Gastroesophageal sphincter (tissue), 4 donors: ENCODE data around the gene SETX. TPM values are rescaled to one million over a fixed set of nuclear protein-coding genes. Genes with fewer than 3 reads are reported as not detected.

Experiments used
- ATAC-seq: fragments of 150-250 bp; one replicate; pipeline ENCODE4 v1.9.1; 2016; ENCODE audit warnings: mild to moderate bottlenecking, moderate library complexity
- H3K27ac ChIP-seq, 4 donors: fragments of 200-600 bp; sonication (generic) in 3 of 4; 1 replicate in 3 of 4; 2 replicates in 1 of 4; pipeline ENCODE4 v1.5.1; 2016 to 2019
- H3K27me3 ChIP-seq: fragments of 200-600 bp; sonication (generic); one replicate; pipeline ENCODE4 v1.5.1; 2019
- H3K36me3 ChIP-seq, 2 donors: fragments of 200-600 bp; sonication (generic); one replicate each; pipeline ENCODE4 v1.5.1; 2019; ENCODE audit warnings: control low read depth in 1 of 2
- H3K4me1 ChIP-seq, 3 donors: fragments of 200-600 bp; sonication (generic); 1 replicate in 2 of 3; 2 replicates in 1 of 3; pipeline ENCODE4 v1.5.1; 2016 to 2019; ENCODE audit warnings: control low read depth in 2 of 3
- H3K4me3 ChIP-seq, 2 donors: fragments of 200-600 bp; sonication (generic); one replicate each; pipeline ENCODE4 v1.5.1; 2019; ENCODE audit warnings: mild to moderate bottlenecking in 1 of 2, moderate library complexity in 1 of 2
- H3K9me3 ChIP-seq, 3 donors: fragments of 200-600 bp; sonication (generic); one replicate each; pipeline ENCODE4 v1.5.1; 2017 to 2019; ENCODE audit warnings: control low read depth in 2 of 3
- CTCF ChIP-seq, 4 experiments: fragments of 200-600 bp in 2 of 4; fragments of 450-650 bp in 2 of 4; sonication (generic) in 1 of 4; IDR thresholded peaks; one replicate each; pipeline ENCODE4 v1.5.1; 2017 to 2019; ENCODE audit warnings: antibody characterized with exemption in 4 of 4, mild to moderate bottlenecking in 2 of 4, moderate library complexity in 2 of 4
- EP300 ChIP-seq: sonication (generic); formaldehyde crosslinking; IDR thresholded peaks from one replicate; pipeline ENCODE4 v1.6.1; 2017; ENCODE audit warnings: antibody characterized with exemption, mild to moderate bottlenecking
- POLR2A ChIP-seq, 2 donors: fragments of 450-650 bp; IDR thresholded peaks; one replicate each; pipeline ENCODE4 v1.6.1; 2017; ENCODE audit warnings: antibody characterized with exemption in 2 of 2, mild to moderate bottlenecking in 2 of 2, moderate library complexity in 1 of 2
- POLR2AphosphoS5 ChIP-seq: sonication (generic); formaldehyde crosslinking; IDR thresholded peaks from one replicate; pipeline ENCODE4 v1.6.1; 2017; ENCODE audit warnings: antibody characterized with exemption
- WGBS, 2 donors: methylation state at CpG; one replicate each; pipeline ENCODE4 v1.1.5; 2018; ENCODE audit warnings: low coverage in 1 of 2; 5-methylcytosine and 5-hydroxymethylcytosine counted together
- total RNA-seq, 4 donors: library from RNA; depleted of rRNA; stranded (reverse); fragments of >200 nt; gene quantifications; one replicate each; pipeline ENCODE4 v1.1.0, GENCODE V29; 2016

Gene SETX
- total RNA-seq, 4 donors from 2014 or later, result 45.7 to 67.1 (median 53.5) TPM

DNA sequence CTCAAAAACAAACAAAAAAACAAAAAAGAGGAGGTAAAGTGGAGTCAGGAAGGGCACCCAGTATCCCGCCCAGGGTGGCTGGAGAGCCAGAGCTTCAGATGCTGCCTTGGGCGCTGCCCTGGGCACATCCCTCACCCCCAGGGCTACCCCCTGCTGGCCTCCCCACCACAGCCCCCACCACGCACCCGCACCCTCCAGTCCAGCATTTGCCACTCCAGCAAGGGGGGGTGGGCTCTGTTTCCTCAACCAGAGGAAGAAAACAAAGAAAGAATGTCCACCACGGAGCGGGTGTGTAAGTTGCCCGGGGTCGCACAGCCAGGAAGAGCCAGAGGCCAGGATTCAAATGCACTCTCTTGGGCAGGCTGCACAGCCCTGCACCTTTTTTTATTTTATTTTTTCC lies 106.8 kb downstream of the SETX start:
- Histone ChIP-seq H3K27me3 (peaks cover 53% of the 10 kb centered on the region), H3K27ac (no peak overlapping the region), H3K4me1 (peaks cover 0 to 20% (median under 1%) of the 10 kb centered on the region in 3 donors), H3K9me3 (peaks cover 0 to 6% (median 0%) of the 10 kb centered on the region in 3 donors), H3K36me3 (no peaks in the 10 kb centered on the region), H3K4me3 (no peak overlapping the region)
- 96 to 100% methylated on average over 1 to 4 of the region's 8 CpGs for WGBS, 2 donors
- no peak for ATAC-seq
- no peak for TF ChIP-seq POLR2A (IDR thresholded peaks at IDR 0.05)
- TF ChIP-seq EP300, result no peak

- WGBS, 2 donors, result 84% methylated on average over 3 to 8 of the region's 9 CpGs
- no peak for ATAC-seq
- Histone ChIP-seq H3K27ac (no peak overlapping the region), H3K4me3 (no peak overlapping the region), H3K4me1 (peaks cover 0 to 43% (median 5%) of the 10 kb centered on the region in 3 donors), H3K9me3 (no peaks in the 10 kb centered on the region), H3K27me3 (peaks cover 47% of the 10 kb centered on the region), H3K36me3 (no peaks in the 10 kb centered on the region)
- TF ChIP-seq EP300, result no peak
- TF ChIP-seq POLR2AphosphoS5, result no peak
- TF ChIP-seq CTCF (IDR thresholded peaks at IDR 0.05), result no peak
- TF ChIP-seq POLR2A (IDR thresholded peaks at IDR 0.05), result no peak
Observed at GRCh38 chr9:132245465-132245864, 109.3 kb downstream of the SETX start.

DNA sequence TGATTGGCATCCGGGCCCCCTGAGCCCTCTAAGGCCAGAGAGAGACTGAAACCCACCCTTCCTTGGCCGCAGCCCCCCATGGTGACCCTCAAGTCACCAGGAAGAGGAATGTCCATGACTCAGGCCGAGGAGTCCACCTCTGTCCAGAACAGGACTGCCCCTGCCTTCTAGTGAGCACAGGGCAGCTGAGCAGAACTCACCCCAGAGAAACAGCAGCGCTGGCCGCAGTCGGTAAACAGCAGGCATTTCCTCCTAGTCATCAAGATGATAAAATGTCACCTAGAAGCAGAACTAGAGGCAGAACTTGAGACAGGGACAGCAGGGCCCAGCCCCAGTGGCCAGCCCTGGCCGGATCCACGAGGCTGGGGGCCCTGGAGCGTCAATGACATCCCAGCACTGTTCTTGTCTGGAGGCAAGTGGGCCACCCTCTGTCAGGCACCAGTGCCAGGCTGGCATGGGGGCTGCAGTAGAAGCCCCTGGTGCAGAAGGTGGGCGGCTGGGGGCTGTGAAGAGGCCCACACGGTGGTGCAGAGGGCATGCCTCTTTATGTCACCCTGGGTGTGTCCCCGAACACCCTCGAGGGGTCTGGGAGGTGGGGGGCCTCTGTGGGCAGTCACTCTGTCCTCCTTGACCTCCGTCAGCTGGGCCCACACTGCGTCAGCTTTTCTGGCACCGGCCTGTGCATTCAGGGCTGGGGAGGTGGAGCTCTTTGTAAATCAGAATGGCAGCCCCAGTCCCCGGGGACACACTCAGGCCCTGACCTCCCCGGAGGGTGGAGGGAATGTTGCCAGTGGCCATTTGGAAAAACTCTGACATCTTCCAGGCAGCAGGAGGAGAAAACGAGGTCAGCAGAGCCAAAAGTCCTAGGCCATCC lies 110.0 kb downstream of the SETX start:
- 43 to 61% methylated on average over 2 to 3 of the region's 19 CpGs for WGBS, 2 donors
- H3K9me3 ChIP-seq, result no peaks in the 10 kb centered on the region
- no peak for ATAC-seq
- no peak for TF ChIP-seq POLR2A (IDR thresholded peaks at IDR 0.05)
- TF ChIP-seq EP300, result no peak
- no peak for TF ChIP-seq POLR2AphosphoS5
- no peak for TF ChIP-seq CTCF (IDR thresholded peaks at IDR 0.05)
- H3K4me1 ChIP-seq, result peaks cover 0 to 47% (median 5%) of the 10 kb centered on the region in 3 donors
- H3K36me3 ChIP-seq, result no peaks in the 10 kb centered on the region
- H3K27ac ChIP-seq, result peak overlapping the region in 3 of 4 donors; percentile 17 to 43 (median 41)
- peaks cover 46% of the 10 kb centered on the region for H3K27me3 ChIP-seq
- no peak overlapping the region for H3K4me3 ChIP-seq

DNA sequence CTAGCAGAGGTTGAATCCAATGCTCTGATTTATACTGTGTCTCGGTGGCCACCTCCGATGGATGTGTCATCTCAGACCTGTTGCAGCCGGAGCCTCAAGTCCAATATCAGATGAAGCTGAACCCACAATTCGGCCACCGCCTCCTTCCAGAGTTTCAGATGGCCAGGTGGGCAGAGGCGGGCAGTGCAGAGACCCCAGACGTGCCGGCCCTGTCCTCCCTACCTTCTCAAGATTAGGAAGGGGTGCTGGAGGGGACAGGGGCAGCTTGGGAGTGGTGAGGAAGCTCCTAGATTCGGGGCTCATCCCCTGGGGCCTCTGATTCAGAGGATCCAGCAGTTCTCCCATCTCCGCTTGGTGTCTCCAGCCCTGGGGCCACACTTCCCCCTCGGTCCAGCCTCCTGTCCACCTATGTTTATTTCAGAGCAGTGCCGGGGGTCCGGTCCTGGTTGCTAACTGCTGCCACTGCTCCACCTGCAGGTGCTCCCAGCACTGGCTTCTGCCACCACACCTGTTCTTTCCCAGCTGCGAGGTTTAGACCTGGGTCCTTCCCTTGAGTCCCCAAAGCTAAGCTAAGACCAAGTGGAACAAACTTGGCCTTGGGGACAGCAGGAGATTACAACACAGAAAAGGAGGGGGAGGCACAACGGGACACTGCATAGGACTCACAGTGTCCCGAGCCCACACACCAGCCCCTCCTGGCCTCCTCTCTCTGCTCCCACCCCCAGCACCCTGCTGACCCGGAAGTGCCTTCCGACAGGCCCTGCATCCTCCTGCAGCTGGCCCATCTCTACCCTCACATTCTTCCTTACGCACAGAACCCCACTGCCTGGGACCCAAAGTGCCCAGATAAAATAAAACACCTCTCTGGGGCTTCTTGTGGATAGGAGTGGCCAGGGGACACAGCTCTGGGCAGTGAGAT lies 111.4 kb downstream of the SETX start:
- TF ChIP-seq EP300, result no peak
- no peak for TF ChIP-seq POLR2A (IDR thresholded peaks at IDR 0.05)
- TF ChIP-seq POLR2AphosphoS5, result no peak
- no peak for TF ChIP-seq CTCF (IDR thresholded peaks at IDR 0.05)
- Histone ChIP-seq H3K27ac (no peak overlapping the region), H3K4me1 (peaks cover 0 to 47% (median 5%) of the 10 kb centered on the region in 3 donors), H3K4me3 (no peak overlapping the region), H3K36me3 (no peaks in the 10 kb centered on the region), H3K27me3 (peaks cover 33% of the 10 kb centered on the region), H3K9me3 (no peaks in the 10 kb centered on the region)
- ATAC-seq, result no peak
- 60 to 72% methylated on average over 1 to 2 of the region's 19 CpGs for WGBS, 2 donors

GRCh38 chr9:132242621-132243155 lies 112.1 kb downstream of the SETX start:
- ATAC-seq, result no peak
- Histone ChIP-seq H3K4me3 (peak overlapping the region; percentile 48 to 66), H3K4me1 (peaks cover 0 to 47% (median 5%) of the 10 kb centered on the region in 3 donors), H3K9me3 (no peaks in the 10 kb centered on the region), H3K27me3 (peaks cover 26% of the 10 kb centered on the region), H3K36me3 (no peaks in the 10 kb centered on the region), H3K27ac (peak overlapping the region in 2 of 4 donors; percentile 59 to 71)
- 10 to 31% methylated on average over 6 to 9 of the region's 18 CpGs for WGBS, 2 donors
- TF ChIP-seq EP300 (no peak), CTCF (IDR thresholded peaks at IDR 0.05) (no peak), POLR2AphosphoS5 (no peak), POLR2A (IDR thresholded peaks at IDR 0.05) (no peak)
